NCI-H69 (cell line): Measurements from ENCODE around the gene PRKCI.
"Not testable (repeated sequence)": the region's sequence is repeated elsewhere in the genome, so short reads cannot be mapped to it uniquely, and the experiment has no call there.

Experiments used
- DNase-seq: peaks from one replicate; lab custom pipeline; 2025; lab: John Stamatoyannopoulos, UW

Gene PRKCI

DNA sequence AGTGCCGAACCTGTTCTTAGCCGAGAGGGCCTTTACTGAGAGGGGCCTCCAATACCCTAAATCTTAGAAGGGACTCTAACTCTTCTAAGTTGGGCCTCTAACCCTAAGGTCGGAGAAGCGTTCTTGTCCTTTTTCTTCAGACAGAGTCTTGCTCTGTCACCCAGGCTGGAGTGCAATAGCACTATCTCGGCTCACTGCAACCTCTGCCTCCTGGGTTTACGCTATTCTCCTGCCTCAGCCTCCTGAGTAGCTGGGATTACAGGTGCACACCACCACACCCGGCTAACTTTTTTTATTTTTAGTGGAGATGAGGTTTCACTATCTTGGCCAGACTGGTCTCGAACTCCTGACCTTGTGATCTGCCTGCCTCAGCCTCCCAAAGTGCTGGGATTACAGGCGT lies 120.0 kb downstream of the PRKCI start:
- DNase-seq: not testable (repeated sequence)

DNA sequence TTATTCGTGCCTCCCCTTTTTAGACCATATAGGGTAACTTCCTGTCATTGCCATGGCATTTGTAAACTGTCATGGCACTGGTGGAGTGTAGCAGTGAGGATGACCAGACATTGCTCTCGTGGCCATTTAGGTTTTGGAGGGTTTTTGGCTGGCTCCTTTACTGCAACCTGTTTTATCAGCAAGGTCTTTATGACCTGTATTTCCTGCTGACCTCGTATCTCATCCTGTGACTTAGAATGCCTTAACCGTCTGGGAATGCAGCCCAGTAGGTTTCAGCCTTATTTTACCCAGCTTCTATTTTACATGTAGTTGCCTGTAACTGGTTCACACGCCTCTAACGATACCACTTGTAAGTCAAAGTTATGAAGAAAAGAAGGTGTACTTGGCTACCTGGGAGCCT lies 121.6 kb downstream of the PRKCI start:
- not testable (repeated sequence) for DNase-seq

DNA sequence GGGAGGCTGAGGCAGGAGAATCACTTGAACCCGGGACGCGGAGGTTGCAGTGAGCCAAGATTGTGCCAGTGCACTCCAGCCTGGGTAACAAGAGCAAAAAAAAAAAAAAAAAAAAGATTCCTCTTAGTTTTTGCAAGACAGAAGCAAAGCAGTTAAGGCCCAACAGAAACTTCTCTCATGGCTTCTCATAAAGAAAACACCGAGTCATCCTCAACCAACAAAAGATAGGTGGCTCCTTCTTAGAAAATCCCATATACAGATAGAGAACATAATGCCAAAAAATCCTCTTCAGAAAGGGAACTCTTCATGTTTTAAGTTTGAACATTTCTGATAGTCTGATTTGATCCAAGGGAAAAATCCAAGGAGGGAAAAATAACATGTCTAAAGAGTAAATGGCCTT lies 122.7 kb downstream of the PRKCI start:
- no peak for DNase-seq

DNA sequence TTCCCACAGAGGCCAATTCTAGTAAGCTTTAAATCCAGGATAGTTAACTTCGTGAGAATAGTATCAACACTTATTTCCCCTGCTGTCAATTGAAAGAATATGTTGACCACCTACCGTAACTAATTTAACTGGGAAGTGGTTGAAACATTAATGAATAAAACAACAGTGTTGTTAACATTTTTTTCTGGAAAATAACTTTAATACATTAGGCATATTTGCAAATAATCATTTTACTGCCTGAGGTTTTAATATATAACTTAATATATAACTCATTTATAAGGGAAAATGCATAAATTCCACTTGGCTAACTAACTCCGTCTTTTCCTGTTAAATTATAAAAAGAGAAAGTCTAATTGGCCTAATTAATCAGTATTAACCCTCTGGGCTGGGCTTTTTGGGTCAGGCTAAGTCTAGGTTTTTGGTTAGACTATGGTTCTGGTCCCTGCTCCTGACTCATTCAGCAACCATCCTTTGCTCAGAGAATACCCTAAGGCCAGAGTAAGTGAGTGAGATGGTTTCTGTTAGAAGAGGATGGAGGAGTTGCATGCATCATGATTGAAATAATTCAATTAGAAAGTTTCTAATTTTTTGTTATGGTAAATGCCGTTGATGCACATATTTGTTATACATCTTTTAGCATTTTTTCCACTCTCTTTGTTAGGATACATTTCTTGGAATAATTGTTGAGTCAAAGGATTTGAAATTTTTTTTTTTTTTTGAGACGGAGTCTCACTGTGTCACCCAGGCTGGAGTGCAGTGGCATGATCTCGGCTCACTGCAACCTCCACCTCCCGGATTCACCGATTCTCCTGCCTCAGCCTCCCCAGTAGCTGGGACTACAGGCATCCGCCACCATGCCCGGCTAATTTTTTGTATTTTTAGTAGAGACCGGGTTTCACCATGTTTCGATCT lies 124.5 kb downstream of the PRKCI start:
- DNase-seq: no peak

DNA sequence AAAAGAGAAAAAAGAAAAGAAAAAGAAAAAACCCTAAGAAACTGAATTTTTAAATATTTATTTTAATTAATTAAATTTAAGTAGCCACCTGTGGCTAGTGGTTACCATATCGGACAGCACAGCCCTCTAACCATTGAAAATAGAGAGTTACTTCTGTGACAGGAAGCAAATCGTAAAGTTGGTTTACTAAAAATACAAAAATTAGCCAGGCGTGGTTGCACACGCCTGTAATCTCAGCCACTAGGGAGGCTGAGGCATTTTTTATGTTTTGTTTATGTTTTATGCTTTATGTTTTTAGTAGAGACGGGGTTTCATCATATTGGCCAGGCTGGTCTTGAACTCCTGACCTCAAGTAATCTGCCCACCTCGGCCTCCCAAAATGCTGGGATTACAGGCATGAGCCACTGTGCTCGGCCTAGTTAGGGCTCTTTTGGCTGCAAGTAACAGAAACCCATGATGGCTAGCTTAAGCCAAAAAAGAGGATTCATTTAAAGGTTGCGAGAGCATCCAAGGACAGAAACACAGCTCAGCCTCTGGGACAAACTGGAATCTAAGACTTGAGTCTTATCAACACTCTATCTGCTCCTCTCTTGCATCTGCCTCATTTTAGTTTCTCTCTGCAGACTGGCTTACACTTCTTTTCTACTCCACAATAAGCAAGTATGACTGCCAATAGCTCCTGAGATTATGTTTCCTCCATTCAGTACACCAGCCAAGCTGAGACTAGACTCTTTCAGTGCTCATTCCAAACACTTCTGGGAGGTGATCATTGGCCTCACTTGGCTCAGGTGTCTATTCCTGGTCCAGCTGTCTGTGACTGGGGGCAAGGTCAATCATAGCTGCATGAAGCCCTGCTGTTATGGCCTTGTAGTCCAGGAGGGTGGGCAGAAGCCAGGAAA lies 128.5 kb downstream of the PRKCI start:
- DNase-seq: peak; percentile 65

DNA sequence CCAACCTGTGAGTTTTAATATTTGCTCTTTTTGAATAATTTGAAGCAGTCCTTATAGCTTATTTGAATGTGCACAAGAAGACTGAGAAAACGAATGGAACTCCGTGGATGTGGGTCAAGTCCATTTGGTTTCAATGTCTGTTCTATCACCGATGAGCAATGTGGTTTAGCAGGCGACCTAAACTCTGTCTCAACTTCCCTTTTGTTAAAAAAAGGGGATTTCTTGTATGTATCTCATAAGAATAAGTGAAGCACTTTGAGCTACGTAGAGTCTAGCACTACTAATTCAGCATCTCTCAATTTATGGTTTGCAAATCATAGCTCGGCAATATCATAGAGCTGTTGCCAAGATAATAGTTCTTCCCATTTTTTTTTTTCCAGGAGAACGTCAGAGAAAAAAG lies 130.7 kb downstream of the PRKCI start:
- no peak for DNase-seq

DNA sequence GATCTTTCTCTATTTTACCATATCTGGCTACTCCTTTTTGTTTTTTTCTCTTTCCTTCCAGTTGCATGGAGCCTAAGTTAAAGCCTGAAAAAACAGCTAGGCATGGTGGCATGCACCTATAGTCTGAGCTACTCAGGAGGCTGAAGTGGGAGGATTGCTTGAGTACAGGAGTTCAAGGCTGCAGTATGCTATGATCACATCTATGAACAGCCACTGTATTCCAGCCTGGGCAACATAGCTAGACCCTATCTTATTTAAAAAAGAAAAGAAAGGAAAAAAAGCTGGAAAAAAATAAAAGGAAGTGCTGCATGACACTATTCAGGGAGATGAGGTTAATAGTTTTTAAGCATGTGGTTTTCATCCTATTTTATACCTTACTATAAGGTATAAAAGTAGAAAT lies 131.3 kb downstream of the PRKCI start:
- DNase-seq: no peak

DNA sequence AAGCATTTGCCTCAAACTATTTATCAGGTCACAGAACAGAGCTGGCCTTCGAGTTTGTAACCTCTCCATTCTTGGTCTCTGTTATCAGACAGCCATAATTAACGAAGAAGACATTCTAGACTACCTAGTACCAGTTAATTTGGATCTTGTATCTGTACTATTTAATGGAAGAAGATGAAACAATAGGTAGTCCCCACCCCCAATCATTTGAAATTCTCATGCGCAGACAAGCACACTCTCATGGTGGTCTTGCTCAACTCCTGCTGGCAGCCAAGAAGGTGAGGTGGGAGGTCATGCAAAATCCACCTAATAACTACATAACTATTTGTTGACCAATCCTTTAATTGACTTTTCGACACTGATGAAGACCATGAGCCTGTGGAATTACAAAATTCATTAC lies 132.5 kb downstream of the PRKCI start:
- DNase-seq: no peak
